22Rv1 (cell line): ENCODE measurements around the gene NOS1AP.

Experiments
- CTCF ChIP-seq: fragments of 450-650 bp; IDR thresholded peaks from 2 replicates; pipeline ENCODE4 v1.5.1; 2017; ENCODE audit warnings: mild to moderate bottlenecking
- ZFX ChIP-seq: fragments of 450-650 bp; IDR thresholded peaks from 2 replicates; pipeline ENCODE4 v1.6.1; 2017; ENCODE audit warnings: antibody characterized with exemption, borderline replicate concordance

- TF ChIP-seq CTCF (no peak), ZFX (no peak)
Measured at GRCh38 chr1:162316187-162316586, 246.7 kb downstream of the NOS1AP start.
